A549 (cell line): ENCODE measurements around the gene MAT2A. TPM values are rescaled to one million over a fixed set of nuclear protein-coding genes. Genes with fewer than 3 reads are reported as not detected.

Source experiments
- BHLHE40 ChIP-seq: IDR thresholded peaks from 2 replicates; pipeline ENCODE4 v1.6.1; 2012; ENCODE audit warnings: low read depth, low read length, inconsistent platforms
- CBX8 ChIP-seq: fragments of 200-600 bp; sonication (generic); IDR thresholded peaks from 2 replicates; pipeline ENCODE4 v1.6.1; 2016
- EHMT2 ChIP-seq: fragments of 200-600 bp; sonication (generic); IDR thresholded peaks from 2 replicates; pipeline ENCODE4 v1.6.1; 2016; ENCODE audit warnings: antibody characterized with exemption, low read depth, mild to moderate bottlenecking, moderate library complexity
- EP300 ChIP-seq, 2 experiments: fragments of >200 bp; sonication (Bioruptor Twin); formaldehyde crosslinking; IDR thresholded peaks; 2 replicates in 1 of 2; 3 replicates in 1 of 2; pipeline ENCODE4 v1.6.1; 2016 to 2017
- ESRRA ChIP-seq: fragments of 150-350 bp; IDR thresholded peaks from 2 replicates; pipeline ENCODE4 v1.6.1; 2014; ENCODE audit warnings: mild to moderate bottlenecking, low read length, borderline replicate concordance
- FOSL2 ChIP-seq, 2 experiments: fragments of 450-650 bp in 1 of 2; fragments of >200 bp in 1 of 2; sonication (Bioruptor Twin) in 1 of 2; formaldehyde crosslinking; IDR thresholded peaks; 2 replicates each; pipeline versions ENCODE4 v1.5.0 to v1.6.1; 2016 to 2020; ENCODE audit warnings: mild to moderate bottlenecking in 1 of 2, moderate library complexity in 1 of 2
- HDAC2 ChIP-seq: fragments of 200-600 bp; sonication (generic); IDR thresholded peaks from 2 replicates; pipeline ENCODE4 v1.6.1; 2016
- HOXA7 ChIP-seq: fragments of 250-450 bp; sonication (Bioruptor Pico); IDR thresholded peaks from 2 replicates; pipeline ENCODE4 v1.5.0; 2020; ENCODE audit warnings: mild to moderate bottlenecking, moderate library complexity
- HOXB5 ChIP-seq: fragments of 250-450 bp; sonication (Bioruptor Pico); IDR thresholded peaks from 2 replicates; pipeline ENCODE4 v1.5.0; 2020; ENCODE audit warnings: mild to moderate bottlenecking, moderate library complexity
- JUNB ChIP-seq: fragments of >200 bp; sonication (Bioruptor Twin); formaldehyde crosslinking; IDR thresholded peaks from 2 replicates; pipeline ENCODE4 v1.6.1; 2016
- KDM1A ChIP-seq: fragments of 200-600 bp; sonication (generic); IDR thresholded peaks from 2 replicates; pipeline ENCODE4 v1.6.1; 2016; ENCODE audit warnings: low read depth, mild to moderate bottlenecking
- KDM5A ChIP-seq: fragments of 200-600 bp; sonication (generic); IDR thresholded peaks from 2 replicates; pipeline ENCODE4 v1.6.1; 2016; ENCODE audit warnings: antibody characterized with exemption, mild to moderate bottlenecking
- MAFK ChIP-seq: fragments of 450-650 bp; IDR thresholded peaks from 2 replicates; pipeline ENCODE4 v1.6.1; 2014; ENCODE audit not compliant: partially characterized antibody
- MAZ ChIP-seq: fragments of 150-350 bp; IDR thresholded peaks from 2 replicates; pipeline ENCODE4 v1.6.1; 2014; ENCODE audit warnings: antibody characterized with exemption, low read depth, low read length, borderline replicate concordance
- MYC ChIP-seq: IDR thresholded peaks from 2 replicates; pipeline ENCODE4 v1.6.1; 2012; ENCODE audit warnings: mild to moderate bottlenecking, inconsistent platforms, low read length, improper control_type of control experiment, borderline replicate concordance
- NFE2L2 ChIP-seq: fragments of 150-350 bp; conservative IDR thresholded peaks from 2 replicates; pipeline ENCODE4 v1.6.1; 2014; ENCODE audit warnings: low read length
- NR3C1 ChIP-seq: fragments of >200 bp; sonication (Bioruptor Twin); formaldehyde crosslinking; IDR thresholded peaks from 3 replicates; pipeline ENCODE4 v1.6.1; 2017
- RAD21 ChIP-seq, 2 experiments: fragments of >200 bp in 1 of 2; sonication (Bioruptor Twin) in 1 of 2; formaldehyde crosslinking in 1 of 2; IDR thresholded peaks in 1 of 2; conservative IDR thresholded peaks in 1 of 2; 2 replicates in 1 of 2; 3 replicates in 1 of 2; pipeline ENCODE4 v1.6.1; 2012 to 2018; ENCODE audit warnings: inconsistent platforms in 1 of 2
- RARB ChIP-seq: fragments of 250-450 bp; sonication (Bioruptor Pico); IDR thresholded peaks from 2 replicates; pipeline ENCODE4 v1.8.0; 2021; ENCODE audit warnings: mild to moderate bottlenecking, moderate library complexity
- RNF2 ChIP-seq: fragments of 200-600 bp; sonication (generic); IDR thresholded peaks from 2 replicates; pipeline ENCODE4 v1.6.1; 2016; ENCODE audit warnings: low read depth, mild to moderate bottlenecking, antibody characterized with exemption, moderate library complexity, borderline replicate concordance
- TFCP2L1 ChIP-seq: fragments of 250-450 bp; sonication (Bioruptor Pico); IDR thresholded peaks from 2 replicates; pipeline ENCODE4 v1.5.0; 2021; ENCODE audit warnings: mild to moderate bottlenecking
- TP53 ChIP-seq: fragments of 250-450 bp; sonication (Bioruptor Pico); IDR thresholded peaks from 2 replicates; pipeline ENCODE4 v1.5.0; 2021; ENCODE audit warnings: mild to moderate bottlenecking, moderate library complexity
- ZFP36 ChIP-seq: fragments of 450-650 bp; IDR thresholded peaks from 2 replicates; pipeline ENCODE4 v1.6.1; 2014; ENCODE audit warnings: borderline replicate concordance; ENCODE audit not compliant: partially characterized antibody
- ZSCAN20 ChIP-seq: fragments of 250-450 bp; sonication (Bioruptor Pico); IDR thresholded peaks from 2 replicates; pipeline ENCODE4 v1.8.0; 2022; ENCODE audit warnings: mild to moderate bottlenecking, moderate library complexity
- polyA plus RNA-seq, 4 experiments: library from polyadenylated mRNA; depleted of rRNA in 3 of 4; stranded (reverse); fragments of >200 nt; fragmentation: RNase III in 1 of 4; extraction: RNeasy Plus Mini Kit Qiagen cat#74134 plus additional on column Dnase treatment in 1 of 4; gene quantifications; 2 replicates in 3 of 4; 3 replicates in 1 of 4; pipeline ENCODE4 v1.2.3, GENCODE V29; 2011 to 2017
- TF ChIP-seq, protein P1 (sequence below): fragments of >200 bp; sonication (Bioruptor Twin); formaldehyde crosslinking; IDR thresholded peaks from 3 replicates; pipeline ENCODE4 v1.6.1; 2016
- TF ChIP-seq, protein P2 (sequence below): fragments of 200-600 bp; sonication (generic); IDR thresholded peaks from 2 replicates; pipeline ENCODE4 v1.6.1; 2016; ENCODE audit warnings: antibody characterized with exemption, mild to moderate bottlenecking, moderate library complexity
- TF ChIP-seq, protein P3 (sequence below): IDR thresholded peaks from 2 replicates; pipeline ENCODE4 v1.6.1; 2012; ENCODE audit warnings: low read depth, borderline replicate concordance
- TF ChIP-seq, protein P4 (sequence below): fragments of >200 bp; sonication (Bioruptor Twin); formaldehyde crosslinking; IDR thresholded peaks from 3 replicates; pipeline ENCODE4 v1.5.1; 2016
- TF ChIP-seq, protein P5 (sequence below): fragments of 250-450 bp; sonication (Bioruptor Pico); IDR thresholded peaks from 2 replicates; pipeline ENCODE4 v1.5.0; 2021; ENCODE audit warnings: mild to moderate bottlenecking, moderate library complexity, borderline replicate concordance
- TF ChIP-seq, protein P6 (sequence below): fragments of 450-650 bp; IDR thresholded peaks from 2 replicates; pipeline ENCODE4 v1.6.1; 2014; ENCODE audit warnings: antibody characterized with exemption

Gene MAT2A
- polyA plus RNA-seq, 2 of the 4 experiments (the other 2 are of a cell fraction), result 370 to 1,024 TPM

DNA sequence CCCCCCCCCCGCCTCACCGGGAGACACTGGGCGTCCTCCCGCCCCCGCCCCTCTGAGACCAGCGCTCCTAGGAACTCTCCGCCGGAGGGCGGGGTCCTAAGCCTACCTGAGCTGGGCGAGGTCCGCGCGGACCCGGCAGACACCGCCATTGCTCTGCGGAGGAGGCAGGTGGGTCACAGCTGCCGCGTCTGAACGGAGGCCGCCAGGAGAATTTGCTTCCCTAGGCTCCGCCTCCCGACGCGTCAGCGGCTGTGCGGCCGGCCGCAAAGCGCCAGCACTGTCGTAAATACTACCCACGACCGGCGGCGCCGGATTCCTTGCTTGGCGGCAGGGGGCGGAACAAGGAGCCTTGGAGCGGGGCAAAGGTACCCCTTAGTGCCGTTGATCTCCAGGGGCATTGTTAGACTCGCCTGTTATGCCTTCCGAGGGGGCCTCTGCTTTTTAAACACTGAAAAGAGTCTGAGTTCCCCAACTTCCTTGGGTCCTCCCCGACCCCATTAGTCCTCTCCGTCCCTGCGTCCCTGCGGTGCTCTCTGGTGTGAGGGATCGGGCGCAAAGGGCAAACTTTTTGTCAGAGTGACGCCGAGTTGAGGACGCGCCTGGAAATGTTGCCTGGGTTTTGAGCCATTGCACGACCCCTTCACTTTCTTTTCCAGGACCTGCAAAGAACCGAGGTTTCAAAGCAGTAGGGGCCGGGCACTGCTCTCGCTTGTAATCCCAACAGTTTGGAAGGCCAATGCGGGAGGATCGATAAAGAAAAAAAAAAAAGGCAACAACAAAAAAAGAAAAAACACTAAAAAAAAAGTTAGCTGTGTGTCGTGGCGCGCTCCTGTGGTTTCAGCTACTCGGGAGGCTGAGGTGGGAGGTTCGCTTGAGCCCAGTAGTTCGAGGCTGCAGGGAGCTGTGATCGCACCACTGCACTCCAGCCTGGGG lies 22.6 kb downstream of the MAT2A start, which contains the start of gene GGCX (continued):
- TF ChIP-seq, protein P1, sequence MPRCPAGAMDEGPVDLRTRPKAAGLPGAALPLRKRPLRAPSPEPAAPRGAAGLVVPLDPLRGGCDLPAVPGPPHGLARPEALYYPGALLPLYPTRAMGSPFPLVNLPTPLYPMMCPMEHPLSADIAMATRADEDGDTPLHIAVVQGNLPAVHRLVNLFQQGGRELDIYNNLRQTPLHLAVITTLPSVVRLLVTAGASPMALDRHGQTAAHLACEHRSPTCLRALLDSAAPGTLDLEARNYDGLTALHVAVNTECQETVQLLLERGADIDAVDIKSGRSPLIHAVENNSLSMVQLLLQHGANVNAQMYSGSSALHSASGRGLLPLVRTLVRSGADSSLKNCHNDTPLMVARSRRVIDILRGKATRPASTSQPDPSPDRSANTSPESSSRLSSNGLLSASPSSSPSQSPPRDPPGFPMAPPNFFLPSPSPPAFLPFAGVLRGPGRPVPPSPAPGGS, result peak; percentile 91; the same call in 2 of the 3 replicates
- TF ChIP-seq MYC (peak; percentile 33; the same call in 1 of the 2 replicates), MAZ (no peak), KDM5A (peak; percentile 53; the same call in 1 of the 2 replicates), RAD21 (conservative IDR thresholded peaks at IDR 0.05 in 1 of 2, IDR thresholded peaks at IDR 0.05 in 1 of 2) (no peak; a peak in 2 of 5 replicates), HOXA7 (CRISPR knock-in tag) (no peak), JUNB (no peak), RNF2 (no peak), ZSCAN20 (CRISPR knock-in tag) (no peak), MAFK (no peak), NFE2L2 (no peak), FOSL2 (IDR thresholded peaks at IDR 0.05) (no peak), FOSL2 (CRISPR knock-in tag; IDR thresholded peaks at IDR 0.05) (peak; percentile 29; the same call in 1 of the 2 replicates), HDAC2 (no peak), TP53 (no peak), ESRRA (no peak), CBX8 (no peak), BHLHE40 (no peak), ZFP36 (no peak), NR3C1 (no peak), KDM1A (no peak), RARB (no peak), HOXB5 (CRISPR knock-in tag) (no peak), TFCP2L1 (CRISPR knock-in tag) (no peak), EHMT2 (no peak), EP300 (IDR thresholded peaks at IDR 0.05) (no peak)
- TF ChIP-seq, protein P2, sequence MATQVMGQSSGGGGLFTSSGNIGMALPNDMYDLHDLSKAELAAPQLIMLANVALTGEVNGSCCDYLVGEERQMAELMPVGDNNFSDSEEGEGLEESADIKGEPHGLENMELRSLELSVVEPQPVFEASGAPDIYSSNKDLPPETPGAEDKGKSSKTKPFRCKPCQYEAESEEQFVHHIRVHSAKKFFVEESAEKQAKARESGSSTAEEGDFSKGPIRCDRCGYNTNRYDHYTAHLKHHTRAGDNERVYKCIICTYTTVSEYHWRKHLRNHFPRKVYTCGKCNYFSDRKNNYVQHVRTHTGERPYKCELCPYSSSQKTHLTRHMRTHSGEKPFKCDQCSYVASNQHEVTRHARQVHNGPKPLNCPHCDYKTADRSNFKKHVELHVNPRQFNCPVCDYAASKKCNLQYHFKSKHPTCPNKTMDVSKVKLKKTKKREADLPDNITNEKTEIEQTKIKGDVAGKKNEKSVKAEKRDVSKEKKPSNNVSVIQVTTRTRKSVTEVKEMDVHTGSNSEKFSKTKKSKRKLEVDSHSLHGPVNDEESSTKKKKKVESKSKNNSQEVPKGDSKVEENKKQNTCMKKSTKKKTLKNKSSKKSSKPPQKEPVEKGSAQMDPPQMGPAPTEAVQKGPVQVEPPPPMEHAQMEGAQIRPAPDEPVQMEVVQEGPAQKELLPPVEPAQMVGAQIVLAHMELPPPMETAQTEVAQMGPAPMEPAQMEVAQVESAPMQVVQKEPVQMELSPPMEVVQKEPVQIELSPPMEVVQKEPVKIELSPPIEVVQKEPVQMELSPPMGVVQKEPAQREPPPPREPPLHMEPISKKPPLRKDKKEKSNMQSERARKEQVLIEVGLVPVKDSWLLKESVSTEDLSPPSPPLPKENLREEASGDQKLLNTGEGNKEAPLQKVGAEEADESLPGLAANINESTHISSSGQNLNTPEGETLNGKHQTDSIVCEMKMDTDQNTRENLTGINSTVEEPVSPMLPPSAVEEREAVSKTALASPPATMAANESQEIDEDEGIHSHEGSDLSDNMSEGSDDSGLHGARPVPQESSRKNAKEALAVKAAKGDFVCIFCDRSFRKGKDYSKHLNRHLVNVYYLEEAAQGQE, result 0 out of 2 replicates have a peak, but pooled peaks have one; percentile 1
- TF ChIP-seq, protein P3, sequence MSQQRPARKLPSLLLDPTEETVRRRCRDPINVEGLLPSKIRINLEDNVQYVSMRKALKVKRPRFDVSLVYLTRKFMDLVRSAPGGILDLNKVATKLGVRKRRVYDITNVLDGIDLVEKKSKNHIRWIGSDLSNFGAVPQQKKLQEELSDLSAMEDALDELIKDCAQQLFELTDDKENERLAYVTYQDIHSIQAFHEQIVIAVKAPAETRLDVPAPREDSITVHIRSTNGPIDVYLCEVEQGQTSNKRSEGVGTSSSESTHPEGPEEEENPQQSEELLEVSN, result no peak; the same call in 1 of the 2 replicates
- TF ChIP-seq, protein P4, sequence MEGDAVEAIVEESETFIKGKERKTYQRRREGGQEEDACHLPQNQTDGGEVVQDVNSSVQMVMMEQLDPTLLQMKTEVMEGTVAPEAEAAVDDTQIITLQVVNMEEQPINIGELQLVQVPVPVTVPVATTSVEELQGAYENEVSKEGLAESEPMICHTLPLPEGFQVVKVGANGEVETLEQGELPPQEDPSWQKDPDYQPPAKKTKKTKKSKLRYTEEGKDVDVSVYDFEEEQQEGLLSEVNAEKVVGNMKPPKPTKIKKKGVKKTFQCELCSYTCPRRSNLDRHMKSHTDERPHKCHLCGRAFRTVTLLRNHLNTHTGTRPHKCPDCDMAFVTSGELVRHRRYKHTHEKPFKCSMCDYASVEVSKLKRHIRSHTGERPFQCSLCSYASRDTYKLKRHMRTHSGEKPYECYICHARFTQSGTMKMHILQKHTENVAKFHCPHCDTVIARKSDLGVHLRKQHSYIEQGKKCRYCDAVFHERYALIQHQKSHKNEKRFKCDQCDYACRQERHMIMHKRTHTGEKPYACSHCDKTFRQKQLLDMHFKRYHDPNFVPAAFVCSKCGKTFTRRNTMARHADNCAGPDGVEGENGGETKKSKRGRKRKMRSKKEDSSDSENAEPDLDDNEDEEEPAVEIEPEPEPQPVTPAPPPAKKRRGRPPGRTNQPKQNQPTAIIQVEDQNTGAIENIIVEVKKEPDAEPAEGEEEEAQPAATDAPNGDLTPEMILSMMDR, result no peak
- TF ChIP-seq, protein P5, sequence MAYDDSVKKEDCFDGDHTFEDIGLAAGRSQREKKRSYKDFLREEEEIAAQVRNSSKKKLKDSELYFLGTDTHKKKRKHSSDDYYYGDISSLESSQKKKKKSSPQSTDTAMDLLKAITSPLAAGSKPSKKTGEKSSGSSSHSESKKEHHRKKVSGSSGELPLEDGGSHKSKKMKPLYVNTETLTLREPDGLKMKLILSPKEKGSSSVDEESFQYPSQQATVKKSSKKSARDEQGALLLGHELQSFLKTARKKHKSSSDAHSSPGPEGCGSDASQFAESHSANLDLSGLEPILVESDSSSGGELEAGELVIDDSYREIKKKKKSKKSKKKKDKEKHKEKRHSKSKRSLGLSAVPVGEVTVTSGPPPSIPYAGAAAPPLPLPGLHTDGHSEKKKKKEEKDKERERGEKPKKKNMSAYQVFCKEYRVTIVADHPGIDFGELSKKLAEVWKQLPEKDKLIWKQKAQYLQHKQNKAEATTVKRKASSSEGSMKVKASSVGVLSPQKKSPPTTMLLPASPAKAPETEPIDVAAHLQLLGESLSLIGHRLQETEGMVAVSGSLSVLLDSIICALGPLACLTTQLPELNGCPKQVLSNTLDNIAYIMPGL, result no peak
- TF ChIP-seq, protein P6, sequence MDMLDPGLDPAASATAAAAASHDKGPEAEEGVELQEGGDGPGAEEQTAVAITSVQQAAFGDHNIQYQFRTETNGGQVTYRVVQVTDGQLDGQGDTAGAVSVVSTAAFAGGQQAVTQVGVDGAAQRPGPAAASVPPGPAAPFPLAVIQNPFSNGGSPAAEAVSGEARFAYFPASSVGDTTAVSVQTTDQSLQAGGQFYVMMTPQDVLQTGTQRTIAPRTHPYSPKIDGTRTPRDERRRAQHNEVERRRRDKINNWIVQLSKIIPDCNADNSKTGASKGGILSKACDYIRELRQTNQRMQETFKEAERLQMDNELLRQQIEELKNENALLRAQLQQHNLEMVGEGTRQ, result no peak
